LHCN-M2 (cell line): Measurements from ENCODE around the gene SEC14L6. TPM values are rescaled to one million over a fixed set of nuclear protein-coding genes. Genes with fewer than 3 reads are reported as not detected.

Experiments
- DNase-seq: peaks from one replicate; pipeline ENCODE4 v3.0.0-alpha.2; 2012; ENCODE audit warnings: low read depth
- total RNA-seq: library from RNA; depleted of rRNA; stranded (reverse); fragments of >200 nt; gene quantifications from 2 replicates; pipeline ENCODE4 v1.2.3, GENCODE V29; 2014

SEC14L6 gene
- total RNA-seq, 1 experiment from 2014 or later, result not detected

DNA sequence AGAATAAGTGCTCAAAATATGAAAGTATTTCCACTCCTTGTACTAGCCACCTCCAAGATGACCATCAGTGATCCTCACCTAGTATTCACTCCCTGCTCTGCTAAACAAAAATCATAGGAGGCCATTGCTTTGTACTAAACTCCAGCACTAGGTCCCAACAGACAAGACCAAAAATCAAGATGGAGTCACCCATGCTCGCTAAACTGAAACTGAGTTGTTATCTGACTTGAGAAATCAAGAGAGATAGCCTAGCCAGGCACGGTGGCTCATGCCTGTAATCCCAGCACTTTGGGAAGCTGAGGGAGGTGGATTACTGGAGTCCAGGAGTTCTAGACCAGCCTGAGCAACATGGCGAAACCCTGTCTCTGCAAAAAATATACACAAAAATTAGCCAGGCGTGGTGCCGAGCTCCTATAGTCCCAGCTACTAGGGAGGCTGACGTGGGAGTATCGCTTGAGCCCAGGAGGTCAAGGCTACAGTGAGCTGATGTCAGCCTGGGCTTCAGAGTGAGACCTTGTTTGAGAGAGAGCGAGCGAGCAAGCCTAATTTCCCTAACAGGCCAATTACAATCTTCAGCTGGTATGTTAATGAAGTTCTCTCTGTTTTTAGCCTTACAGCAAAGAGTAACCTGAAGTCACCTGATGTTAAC lies 9.3 kb downstream of the SEC14L6 start:
- DNase-seq, result no peak

DNA sequence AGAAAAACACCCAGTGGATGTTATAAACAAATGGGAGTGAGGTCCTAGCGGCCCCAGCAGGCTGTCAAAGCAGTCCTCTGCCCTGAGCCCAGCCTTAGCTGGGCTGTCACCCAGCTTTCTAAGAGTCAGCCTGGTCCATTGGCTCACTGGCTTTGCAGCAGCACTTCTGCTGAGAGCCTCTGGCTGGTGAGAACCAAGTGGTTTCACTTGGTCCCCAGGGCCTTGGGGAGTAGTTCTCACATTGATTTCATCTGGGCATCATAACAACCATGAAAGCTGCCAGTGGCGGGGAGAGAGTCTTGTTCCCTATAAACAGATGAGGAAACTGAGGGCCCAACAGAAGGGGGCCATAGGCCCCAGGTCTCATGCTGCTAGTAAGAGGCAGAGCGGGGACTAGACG lies 11.4 kb downstream of the SEC14L6 start:
- DNase-seq, result no peak

DNA sequence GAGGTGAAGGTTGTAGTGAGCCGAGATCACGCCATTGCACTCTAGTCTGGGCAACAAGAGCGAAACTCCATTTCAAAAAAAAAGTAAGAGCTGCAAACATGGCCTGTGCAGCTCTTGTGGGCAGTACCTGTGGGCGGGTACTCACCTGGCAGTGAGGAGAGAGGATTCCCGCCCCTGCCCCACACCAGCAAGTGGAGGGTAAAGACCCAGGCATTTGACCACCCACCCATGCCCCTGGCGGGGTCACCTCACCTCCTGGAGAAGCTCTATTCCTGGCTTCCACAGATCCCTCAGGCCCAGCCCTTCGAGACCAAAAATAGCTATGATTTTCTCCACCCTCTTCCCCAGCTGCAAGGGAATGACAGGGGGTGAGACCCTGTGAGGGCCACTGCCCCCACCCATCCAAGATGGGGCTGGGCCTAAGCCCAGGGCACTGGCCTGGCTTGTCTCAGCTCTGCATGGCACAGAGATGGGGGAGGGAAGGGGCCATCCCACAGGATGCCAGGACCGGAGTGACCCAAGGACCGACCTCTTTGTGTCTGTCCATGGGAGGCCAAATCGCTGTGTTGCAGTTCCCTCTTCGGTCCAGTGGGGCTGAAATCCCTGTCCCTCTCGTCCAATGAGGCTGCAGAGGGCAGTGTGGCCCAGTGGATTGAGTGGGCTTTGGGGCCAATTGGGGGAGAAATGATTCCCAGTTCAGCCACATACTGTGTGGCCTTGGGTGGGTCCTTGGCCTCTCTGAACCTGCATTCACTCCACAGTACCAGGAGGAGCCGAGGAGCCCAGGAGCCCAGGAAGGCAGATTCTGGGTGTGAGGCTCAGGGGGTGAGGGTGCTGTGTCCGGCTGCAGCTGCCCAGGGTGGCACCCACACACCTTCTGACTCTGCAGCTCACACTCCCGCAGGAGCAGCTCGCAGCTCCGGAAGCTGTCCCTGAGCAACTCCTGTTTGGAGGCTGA lies 14.6 kb downstream of the SEC14L6 start:
- no peak for DNase-seq

DNA sequence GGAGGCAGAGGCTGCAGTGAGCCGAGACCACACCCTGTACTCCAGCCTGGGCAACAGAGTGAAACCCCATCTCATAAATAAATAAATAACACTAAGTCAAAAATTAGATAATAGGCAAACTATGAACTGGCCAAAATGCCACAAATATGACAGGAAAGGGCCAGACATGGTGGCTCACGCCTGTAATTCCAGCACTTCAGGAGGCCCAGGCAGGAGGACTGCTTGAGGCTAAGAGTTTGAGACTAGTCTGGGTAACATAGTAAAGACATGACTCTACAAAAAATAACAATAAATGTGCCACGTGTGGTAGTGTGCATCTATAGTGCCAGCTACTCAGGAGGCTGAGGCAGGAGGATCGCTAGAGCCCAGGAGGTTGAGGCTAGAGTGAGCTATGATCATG lies 19.9 kb downstream of the SEC14L6 start:
- no peak for DNase-seq

DNA sequence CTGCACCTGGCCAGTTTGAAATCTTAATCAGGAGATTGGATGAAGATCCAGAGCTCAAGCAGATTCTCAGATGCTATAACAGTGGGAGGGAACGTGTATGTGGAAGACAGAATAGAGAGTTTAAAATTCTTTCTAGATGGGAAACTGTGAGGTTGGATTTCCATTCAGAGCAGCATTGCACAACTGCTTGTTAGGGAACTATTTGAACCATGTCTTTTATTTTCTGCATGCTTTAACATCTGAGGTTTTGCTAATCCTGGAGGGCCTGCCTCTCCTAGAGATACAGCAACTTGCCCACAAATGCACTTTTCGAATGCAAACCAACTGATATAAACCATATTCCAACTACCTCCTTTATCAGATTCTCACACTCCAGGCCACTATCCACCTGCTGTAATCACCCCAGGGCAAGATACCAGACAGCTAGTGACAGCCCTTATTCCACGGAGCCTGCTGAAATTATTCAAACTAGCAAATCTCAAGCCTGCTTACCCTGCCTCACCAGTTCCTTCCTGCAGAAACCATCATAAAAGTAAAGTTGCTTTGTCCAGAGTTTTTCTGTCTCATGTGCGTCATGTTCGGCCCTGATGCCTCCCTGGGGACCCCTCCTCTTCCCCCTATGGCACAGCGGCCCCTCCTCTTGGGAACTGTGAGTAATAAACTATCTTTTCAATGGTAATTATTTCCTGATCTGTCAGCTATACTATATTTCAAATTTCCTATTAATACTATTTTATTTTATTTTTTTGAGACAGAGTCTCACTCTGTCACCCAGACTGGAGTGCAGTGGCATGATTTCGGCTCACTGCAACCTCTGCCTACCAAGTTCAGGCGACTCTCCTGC lies 22.7 kb downstream of the SEC14L6 start:
- no peak for DNase-seq

DNA sequence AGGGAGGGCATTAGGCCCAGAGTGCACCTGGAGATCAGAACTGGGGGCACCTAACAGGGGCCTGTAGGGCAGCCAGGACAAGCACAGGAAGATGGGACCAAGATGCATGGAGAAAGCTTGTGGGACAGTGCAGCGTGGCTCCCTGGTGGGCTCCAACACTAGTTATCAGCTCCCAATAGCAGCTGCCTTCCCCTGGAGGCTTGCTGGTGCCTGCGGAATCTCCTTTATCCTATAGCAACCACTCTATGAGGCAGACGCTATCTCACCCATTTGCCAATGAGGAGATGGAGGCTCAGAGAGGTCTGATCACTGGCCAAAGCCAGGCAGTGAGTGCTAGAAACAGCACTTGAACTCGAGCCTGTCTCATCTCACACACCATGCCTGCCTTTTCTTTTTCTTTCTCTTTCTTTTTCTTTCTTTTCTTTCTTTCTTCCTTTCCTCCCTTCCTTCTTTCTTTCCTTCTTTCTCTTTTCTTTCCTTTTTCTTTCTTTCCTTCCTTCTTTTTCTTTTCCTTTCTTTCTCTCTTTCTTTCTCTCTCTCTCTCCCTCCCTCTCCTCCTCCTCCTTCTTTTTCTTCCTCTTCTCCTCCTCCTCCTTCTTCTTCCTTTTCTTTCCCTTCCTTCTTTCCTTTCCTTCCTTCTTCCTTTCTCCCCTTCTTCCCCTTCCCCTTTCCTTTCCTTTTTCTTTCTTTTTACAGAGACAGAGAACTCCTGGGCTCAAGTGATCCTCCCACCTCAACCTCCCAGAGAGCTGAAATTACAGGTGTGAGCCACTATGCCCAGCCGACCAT lies 25.0 kb downstream of the SEC14L6 start:
- no peak for DNase-seq

DNA sequence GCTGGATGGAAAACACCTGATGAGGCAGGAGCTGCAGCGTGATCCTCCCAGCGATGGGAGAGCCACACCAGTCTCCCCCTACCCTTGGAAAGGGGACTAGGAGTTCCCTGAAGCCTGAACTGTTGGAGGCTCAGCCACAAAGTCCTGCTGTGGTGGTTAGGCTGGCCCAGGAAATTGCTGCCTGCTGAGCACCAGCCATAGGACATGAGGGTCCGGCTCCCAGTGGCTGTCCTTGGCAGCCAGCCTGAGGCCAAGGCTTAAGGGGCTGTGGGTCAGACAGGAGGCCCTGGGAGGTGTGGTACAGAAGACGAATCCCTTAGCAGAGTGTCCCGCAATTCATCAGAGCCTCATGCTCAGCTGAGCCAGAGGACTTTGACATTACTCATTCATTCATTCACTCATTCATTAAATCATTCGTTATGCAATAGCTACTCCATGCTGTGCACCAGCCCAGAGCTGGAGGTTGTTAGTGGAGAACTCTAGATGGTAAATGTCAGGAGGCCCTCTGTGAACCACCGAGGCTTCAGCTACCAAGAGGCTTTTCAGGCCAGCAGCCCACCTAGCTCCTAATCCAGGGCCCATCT lies 26.6 kb downstream of the SEC14L6 start:
- no peak for DNase-seq

DNA sequence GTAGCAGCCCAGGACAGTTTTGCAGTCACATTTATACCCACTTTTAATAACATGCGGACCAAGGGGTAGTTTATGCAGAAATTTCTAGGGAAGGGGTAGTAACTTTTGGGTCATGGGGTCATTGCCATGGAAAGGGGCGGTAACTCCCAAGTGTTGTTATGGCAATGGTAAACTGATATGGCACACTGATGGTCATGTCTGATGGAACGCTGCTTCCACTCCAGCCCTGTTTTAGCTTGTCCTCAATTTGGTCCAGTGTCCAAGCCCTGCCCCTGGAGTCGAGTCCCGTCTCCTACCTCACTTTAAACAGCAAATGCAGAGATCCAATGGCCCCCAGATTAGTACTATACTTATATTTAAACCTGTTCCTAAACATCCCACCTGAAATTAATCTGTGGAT lies 29.8 kb downstream of the SEC14L6 start:
- no peak for DNase-seq

DNA sequence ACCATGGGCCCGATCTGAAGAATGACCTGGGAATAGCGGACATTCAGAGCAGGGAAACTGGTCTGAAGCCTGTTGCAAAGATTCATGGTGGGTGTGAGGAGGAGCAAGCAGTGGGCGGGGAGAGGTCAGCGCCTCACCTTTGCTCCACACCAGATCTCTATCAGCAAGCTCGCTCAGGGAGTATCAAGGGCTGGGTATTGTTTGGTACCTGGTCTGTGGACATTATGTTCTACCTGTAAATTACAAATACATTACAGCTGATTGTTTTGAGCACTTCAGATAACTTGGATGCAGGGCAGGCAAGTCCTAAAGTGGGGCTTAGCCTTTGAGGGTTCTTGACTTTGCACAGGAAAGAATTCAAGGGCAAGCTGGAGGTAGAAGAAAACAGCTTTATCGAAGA lies 30.3 kb downstream of the SEC14L6 start:
- no peak for DNase-seq

DNA sequence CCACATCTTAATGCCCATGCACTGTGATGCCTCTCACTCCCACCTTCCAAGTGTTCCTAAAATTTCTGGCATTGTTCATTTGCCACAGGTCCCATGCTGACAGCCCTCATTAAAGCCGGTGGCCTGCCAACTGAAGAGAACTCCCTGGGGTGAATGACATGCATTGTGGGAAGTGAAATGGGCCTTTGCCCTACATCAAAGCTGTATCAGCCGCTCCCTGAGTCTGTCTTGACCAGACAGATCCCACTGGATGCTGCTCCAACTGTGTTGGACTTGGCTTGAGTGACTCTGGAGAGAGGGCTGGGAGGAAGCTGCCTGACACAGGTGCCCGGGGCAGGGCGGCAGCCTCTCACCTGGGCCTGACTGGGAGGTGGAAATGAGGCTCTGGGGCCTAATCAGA lies 32.3 kb downstream of the SEC14L6 start:
- DNase-seq, result no peak

DNA sequence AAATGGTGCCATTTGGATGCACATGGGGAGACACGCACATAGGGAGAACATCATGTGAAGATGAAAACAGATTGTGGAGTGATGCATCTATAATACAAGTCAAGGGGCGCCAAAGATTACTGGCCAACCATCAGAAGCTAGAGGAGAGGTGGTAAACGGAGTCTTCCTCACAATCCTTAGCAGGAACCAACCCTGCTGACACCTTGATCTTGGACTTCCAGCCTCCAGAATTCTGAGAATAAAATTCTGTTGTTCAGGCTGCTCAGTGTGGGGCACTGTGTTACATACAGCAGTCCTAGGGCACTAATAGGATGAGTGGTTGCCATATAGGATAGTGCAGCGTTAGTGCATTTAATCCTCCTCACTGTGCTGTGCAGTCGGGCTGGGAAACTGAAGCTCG lies 33.1 kb downstream of the SEC14L6 start:
- DNase-seq, result no peak

DNA sequence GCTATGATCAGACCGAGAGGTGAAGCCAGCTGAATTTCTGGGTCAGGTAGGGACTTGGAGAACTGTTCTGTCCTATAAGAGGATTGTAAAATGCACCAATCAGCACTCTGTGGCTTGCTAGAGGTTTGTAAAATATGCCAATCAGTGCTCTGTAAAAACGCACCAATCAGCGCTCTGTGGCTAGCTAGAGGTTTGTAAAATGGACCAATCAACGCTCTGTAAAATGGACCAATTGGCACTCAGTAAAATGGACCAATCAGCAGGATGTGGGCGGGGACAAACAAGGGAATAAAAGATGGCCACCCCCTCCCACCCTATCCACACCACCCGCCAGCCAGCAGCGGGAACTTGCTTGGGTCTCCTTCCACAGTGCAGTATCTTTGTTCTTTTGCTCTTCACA lies 34.6 kb downstream of the SEC14L6 start:
- no peak for DNase-seq

DNA sequence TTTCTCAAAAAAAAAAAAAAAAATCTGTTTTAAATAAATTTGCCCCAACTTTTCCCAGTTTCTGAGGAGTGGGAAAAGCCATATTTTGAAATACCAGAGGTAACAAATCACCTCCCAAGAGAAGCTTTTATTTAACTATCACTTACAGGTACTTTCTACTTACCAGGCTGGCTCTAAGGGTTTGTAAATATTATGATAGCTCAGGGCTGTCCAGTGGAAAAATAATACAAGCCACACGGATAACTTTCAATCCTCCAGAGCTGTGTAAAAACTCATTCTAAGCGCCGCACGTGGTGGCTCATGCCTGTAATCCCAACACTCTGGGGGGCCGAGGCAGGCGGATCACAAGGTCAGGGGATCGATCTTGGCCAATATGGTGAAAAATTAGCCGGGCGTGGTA lies 35.4 kb downstream of the SEC14L6 start:
- DNase-seq, result no peak

DNA sequence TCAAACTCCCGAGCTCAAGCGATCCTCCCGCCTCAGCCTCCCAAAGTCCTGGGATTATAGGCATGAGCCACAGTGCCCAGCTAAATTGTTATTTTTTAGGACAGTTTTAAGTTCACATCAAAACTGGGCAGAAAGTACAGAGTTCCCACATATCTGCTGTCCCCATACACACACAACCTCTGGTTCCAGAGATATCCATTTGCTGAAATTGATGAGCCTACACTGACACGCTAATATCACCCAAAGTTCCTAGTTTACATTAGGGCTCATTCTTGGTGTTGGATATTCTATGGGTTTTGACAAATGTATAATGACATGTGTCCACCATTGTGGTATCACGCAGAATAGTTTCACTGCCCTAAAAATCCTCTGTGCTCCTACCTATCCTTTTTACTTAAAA lies 38.3 kb downstream of the SEC14L6 start:
- no peak for DNase-seq

DNA sequence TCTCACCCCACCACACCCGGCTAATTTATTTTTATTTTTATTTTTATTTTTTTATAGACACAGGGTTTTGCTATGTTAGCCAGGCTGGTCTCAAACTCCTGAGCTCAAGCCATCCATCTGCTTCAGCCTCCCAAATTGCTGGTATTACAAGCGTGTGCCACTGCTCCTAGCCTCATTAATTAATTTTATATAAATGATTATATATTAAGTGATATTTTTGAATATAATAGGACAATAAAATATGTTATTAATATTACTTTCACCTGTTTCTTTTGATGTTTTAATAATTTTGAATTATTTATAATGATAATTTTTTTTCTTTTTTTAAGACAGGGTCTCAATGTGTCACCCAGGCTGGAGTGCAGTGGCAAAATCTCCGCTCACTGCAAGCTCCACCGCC lies 38.9 kb downstream of the SEC14L6 start:
- no peak for DNase-seq

DNA sequence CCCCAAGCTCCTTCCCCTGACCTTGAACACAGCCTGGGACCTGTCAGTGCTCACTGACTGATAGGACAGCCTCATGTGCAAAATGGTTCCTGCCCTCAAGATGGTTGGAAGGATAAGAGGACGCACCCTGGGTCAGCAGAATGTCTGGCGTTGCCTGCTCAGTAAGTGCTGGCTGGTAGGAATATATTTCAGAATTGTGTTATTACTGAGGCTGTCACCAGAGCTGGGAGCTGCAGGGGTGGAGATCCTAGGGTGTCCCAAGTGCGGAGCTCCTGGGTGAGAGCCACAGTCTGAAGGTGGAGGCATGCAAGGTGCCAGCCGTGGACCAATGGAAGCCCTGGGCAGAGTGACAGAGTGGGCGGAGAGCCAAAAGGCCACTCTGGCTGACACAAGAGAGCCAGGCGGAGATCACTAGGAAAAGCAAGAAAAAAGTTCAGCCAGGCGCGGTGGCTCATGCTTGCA lies 40.0 kb downstream of the SEC14L6 start:
- DNase-seq, result no peak

DNA sequence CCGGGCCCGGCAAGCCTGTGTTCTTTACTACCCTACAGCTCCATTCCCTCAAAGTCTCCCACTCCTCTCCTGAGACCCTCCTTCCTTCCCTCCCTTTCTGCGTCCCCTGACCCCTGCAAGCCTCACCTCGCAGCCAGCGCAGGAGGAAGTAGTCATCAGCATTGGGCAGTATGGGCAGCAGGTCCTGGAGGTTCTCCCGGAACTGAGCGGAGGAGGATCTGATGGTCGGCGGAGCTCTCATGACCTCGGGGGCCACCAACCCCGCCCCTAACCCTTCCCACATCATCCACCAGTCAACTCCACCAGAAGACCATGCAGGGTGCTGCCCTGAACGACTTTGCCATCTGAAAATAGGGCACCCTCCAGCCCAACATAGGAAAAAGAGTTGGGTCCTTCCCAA lies 43.0 kb downstream of the SEC14L6 start:
- no peak for DNase-seq

DNA sequence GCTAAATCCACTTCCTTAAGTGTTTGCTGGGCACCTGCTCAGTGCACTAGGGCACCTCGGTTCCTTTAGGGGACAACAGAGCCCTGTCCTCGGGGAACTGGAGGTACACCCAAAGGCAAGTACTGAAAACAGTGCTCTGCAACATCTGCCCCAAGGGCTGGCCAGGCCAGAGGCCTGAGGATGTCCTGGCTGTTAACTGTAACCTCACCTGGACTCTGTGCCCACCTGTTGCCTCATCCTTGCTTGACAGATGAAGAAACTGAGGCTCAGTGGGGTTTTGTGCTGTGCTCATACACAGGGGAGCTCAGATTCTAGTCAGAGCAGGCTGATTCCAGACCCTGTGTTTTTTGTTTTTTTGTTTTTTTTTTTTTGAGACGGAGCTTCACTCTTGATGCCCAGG lies 43.6 kb downstream of the SEC14L6 start:
- no peak for DNase-seq

DNA sequence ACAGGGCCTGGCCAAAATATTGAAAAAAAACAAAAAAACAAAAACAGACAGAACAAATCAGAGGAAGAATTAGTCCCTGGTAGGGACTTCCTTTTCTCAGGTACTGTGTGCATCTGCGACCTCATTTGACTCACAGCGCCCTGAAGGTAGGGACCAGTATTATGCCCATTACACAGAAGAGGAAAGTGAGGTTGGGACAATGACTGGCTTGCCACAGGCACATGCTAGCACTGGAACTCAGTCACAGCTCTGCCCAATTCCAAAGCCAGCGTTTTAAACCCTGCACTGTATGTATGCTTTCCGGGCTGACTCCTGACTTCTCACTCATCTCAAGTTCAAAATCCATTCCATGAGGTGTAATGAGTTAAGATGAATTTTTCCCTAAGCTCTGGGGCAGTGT lies 44.4 kb downstream of the SEC14L6 start:
- no peak for DNase-seq

DNA sequence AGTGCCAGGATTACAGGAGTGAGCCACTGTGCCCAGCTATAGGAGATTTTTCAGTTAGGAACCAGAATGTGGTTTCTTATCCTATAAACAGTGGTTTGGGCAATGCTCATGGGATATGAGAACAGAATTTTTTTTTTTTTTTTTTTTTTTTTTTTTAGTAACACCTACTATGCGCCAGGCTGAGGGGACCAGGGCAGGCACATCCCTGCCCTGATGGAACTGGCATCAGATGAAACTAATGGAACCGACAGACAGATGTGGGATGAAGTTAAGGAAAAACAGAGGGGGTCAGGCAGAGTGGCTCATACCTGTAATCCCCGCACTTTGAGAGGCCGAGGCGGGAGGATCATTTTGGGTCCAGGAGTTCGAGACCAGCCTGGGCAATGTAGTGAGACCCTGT lies 45.9 kb downstream of the SEC14L6 start:
- no peak for DNase-seq
